HepG2 (cell line): Measurements from ENCODE around the gene EAF1. TPM values are rescaled to one million over a fixed set of nuclear protein-coding genes. Genes with fewer than 3 reads are reported as not detected.

ENCODE experiments used
- ATAC-seq: fragments of 200-7000 bp; cut with Tn5 transposase; 3 replicates; pipeline ENCODE4 v1.9.1; 2020; ENCODE audit warnings: mild to moderate bottlenecking, moderate library complexity
- BruUV-seq: library from RNA; stranded (reverse); fragments of 400-500 nt; replicated peaks from 2 replicates; lab custom pipeline; 2021; lab: Mats Ljungman, UMichigan
- CTCF ChIA-PET: fragments of 300-600 bp; formaldehyde crosslinking; extraction: SDS; loops from one replicate; lab custom pipeline; 2021; ENCODE audit warnings: low total read pairs, inconsistent platforms, low intra/inter-chr PET ratio; lab: Yijun Ruan, JAX
- POLR2A ChIA-PET: fragments of 350-600 bp; sonication (Branson Sonifier 250); formaldehyde crosslinking; loops from one replicate; lab custom pipeline; 2020; ENCODE audit warnings: antibody characterized with exemption, inconsistent platforms; lab: Yijun Ruan, JAX
- DNase-seq: peaks from one replicate; pipeline ENCODE4 v3.0.0-alpha.2; 2015; ENCODE audit warnings: low spot score
- FAIRE-seq: peaks from 3 replicates; lab custom pipeline; 2011; peaks lifted over from hg19 to GRCh38; lab: Jason Lieb, UNC
- H2AFZ ChIP-seq: one replicate; pipeline ENCODE4 v1.6.1; 2011; ENCODE audit warnings: low read length, inconsistent platforms
- H3K27ac ChIP-seq: fragments of 300-600 bp; 3 replicates; pipeline ENCODE4 v1.8.0; 2011; ENCODE audit warnings: mixed run types, mild to moderate bottlenecking, mixed read lengths, low read length, inconsistent platforms; ENCODE audit not compliant: insufficient read depth; ENCODE audit errors: extremely low read length
- H3K27me3 ChIP-seq, 2 experiments: fragments of 200-600 bp in 1 of 2; 2 replicates in 1 of 2; 3 replicates in 1 of 2; pipeline versions ENCODE4 v1.6.0 to v1.8.0; 2011; ENCODE audit warnings: low read length in 2 of 2, mild to moderate bottlenecking in 2 of 2, moderate library complexity in 2 of 2, inconsistent platforms in 1 of 2; ENCODE audit not compliant: insufficient read depth in 2 of 2, control insufficient read depth in 1 of 2
- H3K36me3 ChIP-seq, 2 experiments: fragments of 200-600 bp in 1 of 2; replicated peaks in 1 of 2; 2 replicates in 1 of 2; 3 replicates in 1 of 2; pipeline versions ENCODE4 v1.5.1 to v1.8.0; 2011; ENCODE audit warnings: low read length in 2 of 2, inconsistent platforms in 1 of 2; ENCODE audit not compliant: insufficient read depth in 2 of 2, control insufficient read depth in 1 of 2
- H3K4me1 ChIP-seq: 2 replicates; pipeline ENCODE4 v1.5.1; 2012; ENCODE audit warnings: low read length, inconsistent platforms; ENCODE audit not compliant: insufficient read depth
- H3K4me2 ChIP-seq: 2 replicates; pipeline ENCODE4 v1.6.0; 2011; ENCODE audit warnings: low read depth, low read length, inconsistent platforms
- H3K4me3 ChIP-seq, 3 experiments: fragments of 200-600 bp in 1 of 3; sonication (generic), shearing (Covaris generic) in 1 of 3; replicated peaks in 1 of 3; 2 replicates each; pipeline ENCODE4 v1.5.1; 2011 to 2016; ENCODE audit warnings: low read length in 3 of 3, inconsistent platforms in 2 of 3, low read depth in 2 of 3, mild to moderate bottlenecking in 2 of 3, control low read depth in 1 of 3, mixed read lengths in 1 of 3; ENCODE audit not compliant: insufficient read depth in 1 of 3
- H3K79me2 ChIP-seq: one replicate; pipeline ENCODE4 v1.6.1; 2011; ENCODE audit warnings: low read length, inconsistent platforms; ENCODE audit not compliant: insufficient read depth
- H3K9ac ChIP-seq: 2 replicates; pipeline ENCODE4 v1.6.0; 2011; ENCODE audit warnings: mild to moderate bottlenecking, low read depth, low read length, inconsistent platforms; ENCODE audit not compliant: insufficient read depth
- H3K9me3 ChIP-seq: 2 replicates; pipeline ENCODE4 v1.5.1; 2012; ENCODE audit warnings: mild to moderate bottlenecking, low read length
- H4K20me1 ChIP-seq: 2 replicates; pipeline ENCODE4 v1.6.0; 2011; ENCODE audit warnings: inconsistent platforms, mild to moderate bottlenecking, low read length, moderate library complexity; ENCODE audit not compliant: insufficient read depth
- AGO2 ChIP-seq: fragments of 200-400 bp; formaldehyde crosslinking; optimal IDR thresholded peaks from 2 replicates; pipeline ENCODE3; 2017; ENCODE audit warnings: mild to moderate bottlenecking, low read depth, low read length, moderate library complexity
- FUBP1 ChIP-seq: sonication (generic); formaldehyde crosslinking; IDR thresholded peaks from 2 replicates; pipeline ENCODE4 v1.5.1; 2020; ENCODE audit warnings: missing genetic modification reagents, mild to moderate bottlenecking, borderline replicate concordance
- GTF3A ChIP-seq: sonication (generic); formaldehyde crosslinking; conservative IDR thresholded peaks from 2 replicates; pipeline ENCODE4 v1.4.0; 2020; ENCODE audit warnings: mild to moderate bottlenecking, missing genetic modification reagents
- NRL ChIP-seq: sonication (generic); formaldehyde crosslinking; IDR thresholded peaks from 2 replicates; pipeline ENCODE4 v1.5.0; 2020; ENCODE audit warnings: missing genetic modification reagents, mild to moderate bottlenecking, moderate library complexity, borderline replicate concordance
- POGZ ChIP-seq: sonication (generic); formaldehyde crosslinking; IDR thresholded peaks from 2 replicates; pipeline ENCODE4 v1.4.0; 2020; ENCODE audit warnings: mild to moderate bottlenecking, missing genetic modification reagents
- RBM22 ChIP-seq: fragments of 200-400 bp; formaldehyde crosslinking; optimal IDR thresholded peaks from 2 replicates; pipeline ENCODE3; 2017; ENCODE audit warnings: mild to moderate bottlenecking, low read length, moderate library complexity
- RORA ChIP-seq: sonication (generic); formaldehyde crosslinking; IDR thresholded peaks from 2 replicates; pipeline ENCODE4 v1.5.0; 2020; ENCODE audit warnings: mild to moderate bottlenecking, missing genetic modification reagents, moderate library complexity
- SMARCE1 ChIP-seq: fragments of 450-650 bp; IDR thresholded peaks from 2 replicates; pipeline ENCODE4 v1.6.1; 2017; ENCODE audit warnings: borderline replicate concordance
- TMF1 ChIP-seq: sonication (generic); formaldehyde crosslinking; IDR thresholded peaks from 2 replicates; pipeline ENCODE4 v1.8.1; 2022; ENCODE audit warnings: low read depth, missing genetic modification reagents
- ZNF205 ChIP-seq: IDR thresholded peaks from 2 replicates; pipeline ENCODE4 v1.6.1; 2018; ENCODE audit warnings: missing biosample characterization, missing genetic modification reagents
- ZNF512B ChIP-seq: sonication (generic); formaldehyde crosslinking; IDR thresholded peaks from 2 replicates; pipeline ENCODE4 v1.5.1; 2020; ENCODE audit warnings: missing genetic modification reagents, mild to moderate bottlenecking, borderline replicate concordance
- ZNF639 ChIP-seq: conservative IDR thresholded peaks from 2 replicates; pipeline ENCODE4 v1.6.1; 2018; ENCODE audit warnings: missing genetic modification reagents
- ZNF678 ChIP-seq: sonication (generic); formaldehyde crosslinking; IDR thresholded peaks from 2 replicates; pipeline ENCODE4 v1.4.0; 2020; ENCODE audit warnings: mild to moderate bottlenecking, missing genetic modification reagents
- ZNF740 ChIP-seq: sonication (generic); formaldehyde crosslinking; IDR thresholded peaks from 2 replicates; pipeline ENCODE4 v1.4.0; 2020; ENCODE audit warnings: missing genetic modification reagents
- WGBS: methylation state at CpG from one replicate; pipeline ENCODE4 v1.1.6; 2017; ENCODE audit warnings: low lambda C conversion rate; 5-methylcytosine and 5-hydroxymethylcytosine counted together
- in situ Hi-C: cut with HindIII; loops from 2 replicates; pipeline ENCODE4 v1.10.0; 2017; ENCODE audit warnings: low pct_unique_long_range_greater_than_20kb; ENCODE audit not compliant: extremely low pct_ligation_motif_present
- intact Hi-C: fragments of 100-400 bp; cut with micrococcal nuclease; formaldehyde crosslinking; loops from one replicate; pipeline ENCODE4 v1.10.0; 2022; ENCODE audit not compliant: unreplicated experiment
- polyA plus RNA-seq, 8 experiments: library from polyadenylated mRNA; depleted of rRNA in 3 of 8; stranded (reverse) in 7 of 8; unstranded in 1 of 8; fragments of >200 nt; fragmentation: Illumina TruSeq in 4 of 8; extraction: Trizol in 4 of 8; gene quantifications; 2 replicates each; pipeline versions ENCODE4 v1.2.1 to v1.2.3, GENCODE V29; 2011 to 2016; ENCODE audit warnings: low read depth in 4 of 8, missing spikeins in 1 of 8, mixed read lengths in 1 of 8; ENCODE audit not compliant: insufficient read depth in 1 of 8
- total RNA-seq, 5 experiments: library from RNA; depleted of rRNA; stranded (reverse); fragments of >200 nt; fragmentation: Illumina TruSeq; extraction: Trizol; gene quantifications; 2 replicates each; pipeline ENCODE4 v1.2.3, GENCODE V29; 2016; ENCODE audit warnings: low read depth in 1 of 5

Gene EAF1
- total and polyA plus RNA-seq, 2 of the 13 experiments (the other 11 are each of a cell fraction or from before 2014, with no cell fraction given) = 8.1 to 30.0 TPM

- TF ChIP-seq AGO2 (no peak), POGZ (no peak), ZNF512B (CRISPR knock-in tag) (no peak), RORA (no peak), TMF1 (CRISPR knock-in tag) (no peak), ZNF205 (CRISPR knock-in tag) (no peak)
Observed at GRCh38 chr3:15477951-15478639, 50.7 kb downstream of the EAF1 start (continued).

GRCh38 chr3:15478640-15478979 lies 51.2 kb downstream of the EAF1 start:
- no peaks in the 10 kb centered on the region for H3K9me3 ChIP-seq
- H3K4me2 ChIP-seq = no peak overlapping the region
- BruUV-seq = no TSS peak
- FAIRE-seq (no peak), ATAC-seq (no peak), DNase-seq (no peak)
- intact Hi-C loops = no loop called here
- no peak overlapping the region for H3K9ac ChIP-seq
- POLR2A ChIA-PET = no interaction called here
- no peaks in the 10 kb centered on the region for H3K27me3 ChIP-seq
- 62% methylated on average over 2 of the region's 5 CpGs for WGBS
- H3K4me1 ChIP-seq = no peaks in the 10 kb centered on the region
- no peak overlapping the region for H3K27ac ChIP-seq
- H3K4me3 ChIP-seq = no peak overlapping the region
- H2AFZ ChIP-seq = no peak overlapping the region
- no peaks in the 10 kb centered on the region for H4K20me1 ChIP-seq
- H3K36me3 ChIP-seq = no peaks in the 10 kb centered on the region
- CTCF ChIA-PET = no interaction called here
- in situ Hi-C loops = no loop called here
- H3K79me2 ChIP-seq = no peaks in the 10 kb centered on the region
- TF ChIP-seq ZNF678 (no peak), SMARCE1 (no peak), NRL (CRISPR knock-in tag) (no peak), FUBP1 (no peak), ZNF740 (no peak), RBM22 (no peak), GTF3A (CRISPR knock-in tag) (no peak), ZNF639 (CRISPR knock-in tag) (no peak)
